ENCODE data around the gene STRA6.
"Not testable (repeated sequence)": the region's sequence is repeated elsewhere in the genome, so short reads cannot be mapped to it uniquely, and the experiment has no call there.

The STRA6 gene

DNA sequence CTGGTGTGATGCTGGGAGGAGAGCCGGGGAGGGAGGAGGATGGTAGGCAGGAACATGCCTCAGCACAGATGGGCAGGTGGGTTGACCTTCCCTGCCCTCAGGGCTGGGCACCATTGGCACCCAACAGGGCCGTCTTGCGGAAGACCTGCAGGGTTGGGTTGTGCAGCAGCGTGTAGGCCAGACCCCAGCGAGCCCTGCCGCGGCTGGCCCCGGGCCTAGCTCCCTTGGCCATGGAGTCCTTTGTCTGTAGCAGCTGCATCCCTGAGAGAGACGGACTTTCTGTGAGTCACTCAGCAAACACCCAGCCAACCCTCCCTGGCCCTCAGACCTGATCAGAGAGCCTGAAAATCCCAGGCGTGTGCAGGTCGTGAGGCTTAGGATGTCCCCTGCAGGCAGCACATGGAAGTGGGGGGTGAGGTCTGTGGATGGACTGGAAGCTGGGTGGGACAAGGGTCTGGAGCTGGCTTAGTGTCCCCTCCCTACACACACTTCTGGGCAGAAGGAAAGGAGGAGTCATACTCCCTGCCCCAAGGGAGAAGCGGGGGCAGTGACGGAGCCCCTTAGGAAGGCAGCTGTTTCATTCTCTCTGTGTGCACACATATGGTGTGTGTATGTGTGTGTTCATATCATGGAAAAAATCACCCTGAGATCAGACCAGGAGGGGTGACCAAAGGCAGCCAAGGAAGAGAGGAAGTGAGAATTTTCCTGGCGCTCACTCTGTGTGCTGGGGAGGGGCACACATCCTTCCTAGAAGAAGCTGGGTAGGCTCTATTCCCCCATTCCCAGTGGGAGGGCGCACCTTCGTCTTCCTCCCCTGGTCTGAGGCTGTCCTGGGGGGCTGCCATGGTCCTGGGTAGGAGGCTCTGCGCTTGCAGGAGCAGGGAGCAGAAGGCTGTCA is 22.4 kb downstream of the STRA6 start:
- DNase-seq (ENCODE audit: low spot score): no peak

DNA sequence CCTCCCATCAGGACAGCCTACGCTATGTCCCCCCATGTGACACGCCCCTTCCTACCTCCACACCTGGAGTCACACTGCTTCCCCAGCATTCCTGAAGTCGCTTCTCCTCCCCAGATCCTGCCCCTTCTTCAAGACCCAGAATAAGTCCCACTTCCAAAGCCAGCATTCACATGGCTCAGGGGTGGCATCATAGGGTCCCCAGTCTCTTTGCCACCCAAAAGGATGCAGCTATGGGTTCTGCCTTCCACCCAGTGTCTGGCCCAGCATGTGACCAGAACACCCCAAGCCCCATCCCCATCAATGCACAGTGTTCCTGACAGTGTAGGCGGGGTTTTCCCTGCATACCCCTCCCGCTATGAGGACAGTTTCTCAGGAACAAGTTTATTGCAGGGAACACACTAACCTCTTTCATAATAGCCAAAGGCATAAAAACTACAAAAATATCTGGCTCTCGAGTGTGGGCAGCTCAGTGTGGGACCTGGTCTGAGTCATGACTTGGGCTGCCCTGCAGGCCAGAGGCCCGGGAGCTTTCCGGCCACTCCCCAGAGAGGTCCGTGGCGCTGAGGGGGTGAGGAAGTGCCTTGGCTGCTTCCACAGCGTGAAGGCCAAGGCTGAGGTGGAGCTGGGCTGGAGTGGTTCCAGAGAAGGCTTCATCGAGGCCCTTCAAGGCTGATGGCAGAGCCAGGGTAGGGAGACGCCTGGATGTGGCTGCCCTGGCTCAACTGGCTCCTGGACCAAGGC is 23.3 kb downstream of the STRA6 start:
- DNase-seq (ENCODE audit: low spot score): no peak

DNA sequence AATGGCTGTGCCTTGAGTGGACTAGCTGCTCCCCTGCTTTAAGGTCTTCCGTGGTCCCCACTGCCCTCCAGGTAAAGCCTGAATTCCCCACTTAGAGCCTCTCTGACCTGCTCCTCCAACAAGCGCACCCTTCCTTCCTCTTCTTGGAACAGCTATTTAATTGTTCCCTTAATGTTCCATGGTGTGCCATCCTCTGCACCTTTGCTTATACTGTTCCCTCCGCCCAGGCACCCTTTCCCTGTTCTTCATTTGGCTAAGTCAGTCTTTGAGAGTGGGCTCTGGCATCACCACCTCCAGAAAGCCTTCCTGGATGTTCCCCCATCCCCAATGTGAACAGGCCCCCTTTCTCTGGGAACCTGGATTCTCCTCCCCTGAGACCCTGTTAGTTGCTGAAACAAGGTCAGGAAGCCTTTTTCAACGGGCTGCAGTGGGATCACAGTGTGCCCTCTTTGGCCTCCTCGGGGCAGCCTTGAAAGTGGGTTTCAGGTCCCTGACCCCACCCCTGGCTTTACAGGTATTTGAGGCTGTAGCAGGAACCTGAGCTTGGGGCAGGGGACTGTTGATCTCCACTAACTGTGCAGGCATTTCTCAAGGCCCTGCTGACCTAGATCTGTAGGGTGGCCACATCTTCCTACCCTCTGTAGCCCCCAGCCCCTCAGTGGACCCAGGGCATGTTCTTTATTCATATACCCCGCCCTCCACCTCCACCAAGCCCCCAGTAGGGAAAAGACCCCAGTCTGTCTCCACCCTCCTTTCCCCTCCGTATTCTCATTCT is 24.1 kb downstream of the STRA6 start:
- DNase-seq (ENCODE audit: low spot score): no peak

DNA sequence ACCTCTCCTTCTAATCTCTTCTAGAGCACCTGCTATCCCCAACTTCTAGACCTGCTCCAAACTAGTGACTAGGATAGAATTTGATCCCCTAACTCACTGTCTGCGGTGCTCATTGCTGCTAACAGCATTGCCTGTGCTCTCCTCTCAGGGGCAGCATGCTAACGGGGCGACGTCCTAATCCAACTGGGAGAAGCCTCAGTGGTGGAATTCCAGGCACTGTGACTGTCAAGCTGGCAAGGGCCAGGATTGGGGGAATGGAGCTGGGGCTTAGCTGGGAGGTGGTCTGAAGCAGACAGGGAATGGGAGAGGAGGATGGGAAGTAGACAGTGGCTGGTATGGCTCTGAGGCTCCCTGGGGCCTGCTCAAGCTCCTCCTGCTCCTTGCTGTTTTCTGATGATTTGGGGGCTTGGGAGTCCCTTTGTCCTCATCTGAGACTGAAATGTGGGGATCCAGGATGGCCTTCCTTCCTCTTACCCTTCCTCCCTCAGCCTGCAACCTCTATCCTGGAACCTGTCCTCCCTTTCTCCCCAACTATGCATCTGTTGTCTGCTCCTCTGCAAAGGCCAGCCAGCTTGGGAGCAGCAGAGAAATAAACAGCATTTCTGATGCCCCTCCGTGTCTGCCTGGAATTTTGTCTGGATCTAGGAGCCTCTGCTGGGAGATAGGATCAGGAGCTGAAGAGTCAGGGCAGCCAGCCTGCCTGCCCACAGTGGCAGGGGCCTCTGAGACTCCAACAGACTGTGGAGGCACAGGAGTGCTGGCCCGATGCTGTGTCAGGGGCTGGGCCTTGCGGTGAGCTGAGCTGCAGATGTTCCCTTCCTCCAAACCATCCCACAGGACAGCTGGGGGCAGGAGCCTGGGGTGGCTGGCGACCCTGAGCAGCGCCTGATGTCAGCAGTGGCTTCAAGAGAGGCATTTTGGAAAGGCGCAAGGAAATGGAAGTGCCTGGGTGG is 26.0 kb downstream of the STRA6 start:
- no peak for DNase-seq (ENCODE audit: low spot score)

DNA sequence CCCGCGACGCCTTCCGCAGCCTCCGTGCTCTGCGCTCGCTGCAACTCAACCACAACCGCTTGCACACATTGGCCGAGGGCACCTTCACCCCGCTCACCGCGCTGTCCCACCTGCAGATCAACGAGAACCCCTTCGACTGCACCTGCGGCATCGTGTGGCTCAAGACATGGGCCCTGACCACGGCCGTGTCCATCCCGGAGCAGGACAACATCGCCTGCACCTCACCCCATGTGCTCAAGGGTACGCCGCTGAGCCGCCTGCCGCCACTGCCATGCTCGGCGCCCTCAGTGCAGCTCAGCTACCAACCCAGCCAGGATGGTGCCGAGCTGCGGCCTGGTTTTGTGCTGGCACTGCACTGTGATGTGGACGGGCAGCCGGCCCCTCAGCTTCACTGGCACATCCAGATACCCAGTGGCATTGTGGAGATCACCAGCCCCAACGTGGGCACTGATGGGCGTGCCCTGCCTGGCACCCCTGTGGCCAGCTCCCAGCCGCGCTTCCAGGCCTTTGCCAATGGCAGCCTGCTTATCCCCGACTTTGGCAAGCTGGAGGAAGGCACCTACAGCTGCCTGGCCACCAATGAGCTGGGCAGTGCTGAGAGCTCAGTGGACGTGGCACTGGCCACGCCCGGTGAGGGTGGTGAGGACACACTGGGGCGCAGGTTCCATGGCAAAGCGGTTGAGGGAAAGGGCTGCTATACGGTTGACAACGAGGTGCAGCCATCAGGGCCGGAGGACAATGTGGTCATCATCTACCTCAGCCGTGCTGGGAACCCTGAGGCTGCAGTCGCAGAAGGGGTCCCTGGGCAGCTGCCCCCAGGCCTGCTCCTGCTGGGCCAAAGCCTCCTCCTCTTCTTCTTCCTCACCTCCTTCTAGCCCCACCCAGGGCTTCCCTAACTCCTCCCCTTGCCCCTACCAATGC is 27.1 kb downstream of the STRA6 start:
- DNase-seq (ENCODE audit: low spot score): no peak

DNA sequence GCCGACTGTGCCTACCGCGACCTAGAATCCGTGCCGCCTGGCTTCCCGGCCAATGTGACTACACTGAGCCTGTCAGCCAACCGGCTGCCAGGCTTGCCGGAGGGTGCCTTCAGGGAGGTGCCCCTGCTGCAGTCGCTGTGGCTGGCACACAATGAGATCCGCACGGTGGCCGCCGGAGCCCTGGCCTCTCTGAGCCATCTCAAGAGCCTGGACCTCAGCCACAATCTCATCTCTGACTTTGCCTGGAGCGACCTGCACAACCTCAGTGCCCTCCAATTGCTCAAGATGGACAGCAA is 27.7 kb downstream of the STRA6 start:
- DNase-seq (ENCODE audit: low spot score): peak; percentile 22

DNA sequence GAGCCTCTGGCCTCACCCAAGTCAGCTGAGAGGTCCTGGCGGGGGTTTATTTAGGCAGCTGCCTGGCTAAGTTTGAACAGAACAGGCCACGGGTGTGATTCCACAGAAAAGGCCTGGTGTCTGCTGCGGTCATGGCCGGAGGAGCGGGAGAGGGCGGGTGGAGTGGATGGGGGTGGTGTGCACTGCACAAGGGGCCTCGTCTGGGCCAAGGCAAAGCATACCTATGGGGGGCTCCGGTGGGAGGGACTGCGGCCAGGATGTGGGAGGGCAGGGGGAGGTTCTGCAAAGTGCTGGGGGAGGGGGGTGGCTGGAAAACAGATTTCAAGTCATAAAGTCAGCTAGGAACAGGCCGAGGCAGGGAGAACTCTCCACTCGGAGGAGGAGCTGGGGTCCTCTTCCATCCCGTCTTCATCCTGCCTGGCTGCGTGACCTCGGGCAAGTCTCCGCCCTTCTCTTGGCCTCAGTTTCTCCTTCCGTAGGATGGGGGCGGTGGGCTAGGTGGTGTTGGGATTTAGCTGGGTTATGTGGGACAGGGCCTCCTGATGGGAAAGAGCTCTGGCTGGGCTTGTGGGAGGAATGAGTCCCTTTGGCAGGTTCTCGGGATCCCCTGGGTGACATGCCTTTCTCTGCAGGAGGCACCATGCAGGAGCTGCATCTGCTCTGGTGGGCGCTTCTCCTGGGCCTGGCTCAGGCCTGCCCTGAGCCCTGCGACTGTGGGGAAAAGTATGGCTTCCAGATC is 28.2 kb downstream of the STRA6 start:
- no peak for DNase-seq (ENCODE audit: low spot score)

DNA sequence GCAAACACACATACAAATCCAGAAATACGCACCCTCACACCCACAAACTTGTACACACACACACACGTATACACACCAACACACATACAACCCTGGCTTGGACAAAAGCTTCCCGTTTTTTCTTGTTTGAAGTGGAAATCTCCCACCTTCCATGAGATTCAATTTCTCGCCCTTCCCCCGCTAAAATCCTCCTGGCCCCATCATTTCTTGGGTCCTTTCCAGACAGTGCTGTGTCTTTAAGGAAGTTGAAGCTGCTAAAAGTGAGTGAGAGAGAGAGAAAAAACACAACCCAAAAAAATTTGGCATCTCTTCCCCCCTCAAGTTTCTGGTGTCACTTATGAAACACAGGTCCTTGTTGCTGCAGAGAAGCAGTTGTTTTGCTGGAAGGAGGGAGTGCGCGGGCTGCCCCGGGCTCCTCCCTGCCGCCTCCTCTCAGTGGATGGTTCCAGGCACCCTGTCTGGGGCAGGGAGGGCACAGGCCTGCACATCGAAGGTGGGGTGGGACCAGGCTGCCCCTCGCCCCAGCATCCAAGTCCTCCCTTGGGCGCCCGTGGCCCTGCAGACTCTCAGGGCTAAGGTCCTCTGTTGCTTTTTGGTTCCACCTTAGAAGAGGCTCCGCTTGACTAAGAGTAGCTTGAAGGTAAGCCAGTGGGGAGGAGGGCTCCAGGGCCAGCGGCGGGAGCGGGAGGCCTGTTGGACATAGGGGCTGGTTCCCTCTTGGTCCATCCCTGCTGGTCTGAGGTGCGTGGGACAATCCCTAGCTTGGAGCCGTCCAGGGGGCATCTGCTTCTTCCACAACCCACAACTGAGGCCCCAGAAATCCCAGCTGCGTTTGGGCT is 29.0 kb downstream of the STRA6 start, which contains the start of gene ISLR:
TSS of gene ISLR (plus strand) at position 331 of the 839 bp plus-strand sequence. CDS start 1,149 bp downstream, outside the sequence.
- no peak for DNase-seq (ENCODE audit: low spot score)

DNA sequence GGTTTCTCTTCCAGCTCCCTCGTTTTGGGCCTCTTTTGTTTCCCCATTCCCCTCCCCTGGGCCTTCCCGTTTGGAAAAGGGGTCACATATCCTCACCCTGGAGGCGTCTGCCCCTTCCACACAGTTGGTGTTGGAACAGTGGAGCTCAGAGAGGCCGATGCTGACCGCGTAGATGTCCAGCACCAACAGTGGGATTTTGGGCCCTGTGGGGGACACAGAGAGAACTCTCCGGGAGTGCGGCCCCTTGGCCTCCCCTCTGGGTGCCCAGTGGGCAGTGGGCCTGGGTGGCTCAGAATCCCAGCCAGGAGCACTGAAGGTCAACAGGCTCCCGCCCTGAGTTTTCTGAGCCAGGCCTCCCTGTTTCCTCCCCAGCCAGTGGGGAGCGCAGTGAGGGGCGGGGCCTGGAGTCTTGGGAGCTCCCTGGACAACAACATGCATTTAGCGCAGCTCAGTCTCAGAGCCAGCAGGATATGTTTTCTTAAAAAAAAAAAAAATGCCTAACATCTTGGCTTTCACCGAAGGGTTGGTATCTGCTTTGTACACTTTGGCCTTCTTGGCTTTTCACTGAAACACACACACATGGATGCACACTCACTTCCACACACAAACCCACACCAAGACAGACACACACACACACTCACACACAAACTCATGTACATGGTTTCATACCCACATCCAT is 29.7 kb downstream of the STRA6 start:
- DNase-seq (ENCODE audit: low spot score): no peak

DNA sequence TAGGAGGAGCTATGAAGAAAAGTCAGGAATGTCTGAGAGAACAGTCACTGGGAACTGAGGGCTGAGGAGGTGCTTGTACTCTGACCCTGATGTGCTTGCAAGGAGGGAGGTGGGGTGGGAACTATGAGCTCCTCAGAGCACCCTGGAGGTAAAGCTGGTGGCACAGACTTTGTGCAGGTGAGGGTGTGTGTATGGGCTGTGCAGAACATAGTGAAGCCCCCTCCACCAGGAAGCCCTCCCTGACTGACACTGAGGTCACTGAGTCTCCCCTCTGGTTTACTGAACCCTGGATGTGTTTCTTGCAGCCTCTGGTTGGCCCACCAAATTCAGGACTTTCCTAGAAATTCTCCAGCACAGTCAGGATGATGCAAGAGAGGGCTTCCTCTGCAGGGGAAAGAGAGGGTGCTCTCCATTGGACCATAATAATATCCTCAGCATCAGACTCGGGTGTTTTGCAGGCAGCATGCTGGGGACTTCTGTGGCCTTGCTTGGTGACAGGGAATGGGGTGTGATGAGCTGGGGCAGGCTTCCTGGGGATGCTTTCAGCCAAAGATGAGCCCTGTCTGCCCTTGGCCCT is 30.5 kb downstream of the STRA6 start:
- DNase-seq (ENCODE audit: low spot score): no peak

DNA sequence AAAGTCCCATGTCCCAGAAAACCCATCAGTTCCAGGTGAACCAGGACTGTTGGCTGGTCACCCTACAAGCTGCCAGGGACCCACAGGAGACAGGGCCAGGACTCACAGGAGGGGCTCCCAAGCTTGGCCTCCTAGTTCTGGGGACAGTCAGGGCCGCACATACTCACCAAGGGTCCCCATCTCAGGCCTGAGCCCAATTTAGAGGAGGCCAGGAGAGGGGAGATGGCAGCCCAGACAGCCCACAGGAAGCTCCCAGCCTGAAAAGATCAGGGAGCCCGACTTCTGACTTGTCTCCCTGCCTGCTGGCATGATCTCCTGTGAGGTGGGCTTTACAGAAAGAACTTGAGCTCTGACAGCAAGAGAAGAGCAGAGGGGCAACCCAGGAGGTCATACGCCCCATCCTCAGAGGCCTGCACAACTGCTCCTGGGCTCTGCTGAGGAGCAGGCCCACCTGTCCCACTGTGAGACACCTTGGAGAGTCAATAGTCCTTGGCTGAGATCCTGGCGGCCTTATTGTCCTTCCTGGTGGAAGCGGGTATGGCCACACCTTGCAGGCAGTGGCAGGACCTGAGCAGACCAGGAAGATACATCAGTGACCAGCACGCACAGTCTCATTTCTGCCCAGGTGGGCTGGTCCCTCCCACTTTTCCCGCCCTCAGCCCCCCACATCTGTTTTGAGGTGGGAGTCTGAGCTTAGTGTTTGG is 31.6 kb downstream of the STRA6 start:
- DNase-seq (ENCODE audit: low spot score): no peak

DNA sequence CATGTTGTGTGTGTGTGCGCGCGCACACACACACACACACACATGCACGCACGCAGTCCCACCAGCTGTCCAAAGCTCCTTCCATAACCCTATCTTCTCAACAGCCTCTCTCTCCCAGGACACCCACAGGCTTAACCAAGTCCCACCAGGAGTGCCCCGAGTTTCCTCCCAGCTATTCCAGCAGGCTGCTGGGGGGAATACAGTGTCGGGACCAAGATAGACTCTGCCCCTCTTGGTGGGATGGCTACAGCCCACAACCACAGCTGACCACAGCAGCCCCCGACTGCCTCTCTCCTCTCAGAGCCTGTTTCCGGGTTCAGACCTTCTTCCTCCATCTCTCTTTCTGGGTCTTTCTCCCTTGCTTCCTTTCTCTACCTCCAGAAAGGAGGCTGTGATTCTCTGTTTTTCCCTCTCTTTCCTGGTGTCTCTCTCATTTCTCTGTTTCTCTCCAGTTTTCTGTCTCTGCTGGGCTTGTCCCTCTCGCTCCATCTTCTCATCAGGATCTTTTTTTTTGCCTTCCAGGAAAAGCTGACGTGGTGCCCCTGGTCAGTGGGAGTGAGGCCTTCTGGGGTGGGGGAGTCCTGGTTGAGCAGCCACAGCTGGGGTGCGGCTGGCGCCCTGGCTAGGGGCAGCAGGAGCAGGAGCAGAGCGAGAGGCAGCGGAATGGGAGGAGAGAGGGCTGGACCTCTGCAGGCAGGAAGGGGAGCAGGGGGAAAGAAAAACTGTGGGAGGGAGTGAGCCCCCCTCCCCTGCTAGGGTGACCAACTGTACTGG is 32.3 kb downstream of the STRA6 start:
- no peak for DNase-seq (ENCODE audit: low spot score)

DNA sequence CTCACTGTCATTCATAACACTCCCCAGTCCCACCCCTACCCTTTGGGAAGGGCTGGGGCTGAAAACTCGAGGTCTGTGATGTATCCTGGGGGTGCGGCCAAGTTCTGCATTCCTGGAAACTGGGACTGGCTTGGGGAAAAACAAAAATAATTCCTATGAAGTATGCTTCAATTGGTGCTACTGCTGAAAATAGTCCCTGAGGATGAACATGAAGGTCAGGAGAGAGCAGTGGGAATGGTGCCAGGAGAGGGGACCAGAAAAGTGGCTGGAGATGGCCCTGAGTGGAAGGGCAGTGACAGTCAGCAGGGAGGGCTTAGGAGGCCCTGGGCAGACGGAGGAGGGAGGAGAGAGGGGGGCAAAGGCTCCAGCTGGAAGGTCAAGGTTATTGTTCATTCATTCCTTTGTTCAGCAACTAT is 33.9 kb downstream of the STRA6 start:
- no peak for DNase-seq (ENCODE audit: low spot score)

DNA sequence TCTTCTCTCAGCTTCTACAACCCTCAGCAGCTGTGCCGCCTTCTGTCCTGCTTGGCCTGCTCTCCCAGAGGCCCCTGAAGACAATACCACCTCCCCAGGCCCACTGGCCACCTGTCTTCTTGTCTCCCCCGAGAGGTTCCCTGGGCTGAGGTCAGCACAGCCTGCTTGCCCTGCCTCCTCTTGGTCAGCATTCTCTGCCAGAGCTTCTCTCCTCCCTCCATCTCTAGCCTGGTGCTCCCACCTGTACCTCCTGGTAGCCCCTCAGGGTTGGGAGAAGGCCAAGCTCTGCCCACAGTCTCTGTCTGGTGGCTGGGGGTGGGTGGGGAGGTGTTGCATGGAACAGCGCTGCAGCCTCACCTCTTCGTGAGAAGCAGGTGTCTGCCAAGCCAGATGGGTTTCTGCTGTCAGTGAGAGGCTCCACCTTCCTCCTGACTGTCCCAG is 34.7 kb downstream of the STRA6 start:
- no peak for DNase-seq (ENCODE audit: low spot score)

DNA sequence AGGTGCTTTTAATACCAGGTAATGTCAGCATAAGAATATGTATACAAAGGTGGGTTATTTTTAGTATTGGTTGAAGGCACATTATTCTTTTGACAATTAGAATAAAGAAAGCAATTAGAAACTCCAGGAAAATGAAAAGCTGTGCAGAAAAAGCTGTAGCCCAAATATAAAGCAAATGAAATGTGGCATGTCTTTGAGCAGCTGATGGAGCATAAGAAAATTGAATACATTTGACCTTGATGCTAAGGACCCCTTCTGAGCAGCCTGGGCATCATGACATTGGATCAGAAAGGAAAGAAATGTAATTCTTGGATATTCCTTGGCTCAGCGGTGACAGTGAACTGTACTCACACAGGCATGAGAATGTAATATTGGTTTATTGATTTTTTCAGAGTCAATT is 37.1 kb downstream of the STRA6 start:
- DNase-seq (ENCODE audit: low spot score): no peak

DNA sequence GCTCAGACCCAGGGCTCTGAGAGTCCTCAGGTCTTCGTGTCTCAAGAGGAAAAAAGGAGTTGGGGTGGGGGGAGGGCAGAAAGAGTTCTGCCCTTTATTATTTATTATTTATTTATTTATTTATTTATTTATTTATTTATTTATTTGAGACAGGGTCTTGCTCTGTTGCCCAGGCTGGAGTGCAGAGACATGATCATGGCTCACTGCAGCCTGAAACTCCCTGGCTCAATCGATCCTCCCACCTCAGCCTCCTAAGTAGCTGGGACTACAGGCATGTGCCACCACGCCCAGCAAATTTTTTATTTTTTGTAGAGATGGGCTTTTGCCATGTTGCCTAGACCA is 40.4 kb downstream of the STRA6 start:
- DNase-seq (ENCODE audit: low spot score): not testable (repeated sequence)

Data from cerebellar cortex (tissue), 1 donor.